Parathyroid adenoma (tissue), 2 donors: ENCODE results near the gene RPL26.

Source experiments
- H2AFZ ChIP-seq: fragments of 300-600 bp; sonication (generic); one replicate; pipeline ENCODE4 v1.7.0; 2017; ENCODE audit warnings: antibody characterized with exemption, mild to moderate bottlenecking
- H3K27ac ChIP-seq: fragments of 300-600 bp; sonication (generic); one replicate; pipeline ENCODE4 v1.7.0; 2017
- H3K27me3 ChIP-seq: fragments of 300-600 bp; sonication (generic); one replicate; pipeline ENCODE4 v1.7.0; 2017; ENCODE audit warnings: low read length; ENCODE audit not compliant: control insufficient read depth, insufficient read depth
- H3K36me3 ChIP-seq: fragments of 300-600 bp; sonication (generic); one replicate; pipeline ENCODE4 v1.7.0; 2017; ENCODE audit warnings: low read length; ENCODE audit not compliant: control insufficient read depth, insufficient read depth
- H3K4me1 ChIP-seq: fragments of 300-600 bp; sonication (generic); one replicate; pipeline ENCODE4 v1.7.0; 2017; ENCODE audit warnings: control low read depth
- H3K4me2 ChIP-seq: fragments of 300-600 bp; sonication (generic); one replicate; pipeline ENCODE4 v1.7.0; 2017; ENCODE audit warnings: low read length
- H3K4me3 ChIP-seq: fragments of 300-600 bp; sonication (generic); one replicate; pipeline ENCODE4 v1.7.0; 2017; ENCODE audit warnings: low read depth, low read length
- H3K79me2 ChIP-seq: fragments of 300-600 bp; sonication (generic); one replicate; pipeline ENCODE4 v1.7.0; 2017; ENCODE audit warnings: control low read depth
- H3K9ac ChIP-seq: fragments of 300-600 bp; sonication (generic); one replicate; pipeline ENCODE4 v1.7.0; 2017; ENCODE audit warnings: mild to moderate bottlenecking
- H3K9me3 ChIP-seq: fragments of 300-600 bp; sonication (generic); one replicate; pipeline ENCODE4 v1.7.0; 2017; ENCODE audit warnings: low read length; ENCODE audit not compliant: control insufficient read depth
- CTCF ChIP-seq: fragments of 300-600 bp; sonication (generic); IDR thresholded peaks from one replicate; pipeline ENCODE4 v1.7.0; 2017; ENCODE audit warnings: antibody characterized with exemption, mild to moderate bottlenecking
- donor health status: primary hyperparathyroidism.

RPL26 gene

GRCh38 chr17:8360751-8361150 lies 22.2 kb downstream of the RPL26 start:
- H3K9me3 ChIP-seq, result no peaks in the 10 kb centered on the region
- H3K9ac ChIP-seq, result no peak overlapping the region
- TF ChIP-seq CTCF, result no peak
- H3K79me2 ChIP-seq, result no peaks in the 10 kb centered on the region
- H2AFZ ChIP-seq, result no peak overlapping the region
- H3K4me1 ChIP-seq, result no peaks in the 10 kb centered on the region
- no peaks in the 10 kb centered on the region for H3K27me3 ChIP-seq
- H3K27ac ChIP-seq, result no peak overlapping the region
- H3K4me2 ChIP-seq, result no peak overlapping the region
- H3K36me3 ChIP-seq, result no peaks in the 10 kb centered on the region
- H3K4me3 ChIP-seq, result no peak overlapping the region

- TF ChIP-seq CTCF, result no peak
- Histone ChIP-seq H2AFZ (no peak overlapping the region), H3K4me3 (no peak overlapping the region), H3K4me2 (no peak overlapping the region), H3K4me1 (no peaks in the 10 kb centered on the region), H3K79me2 (no peaks in the 10 kb centered on the region), H3K9ac (no peak overlapping the region), H3K27ac (no peak overlapping the region), H3K36me3 (no peaks in the 10 kb centered on the region), H3K27me3 (no peaks in the 10 kb centered on the region), H3K9me3 (no peaks in the 10 kb centered on the region)
Measured at GRCh38 chr17:8360260-8360659, 22.7 kb downstream of the RPL26 start.

GRCh38 chr17:8359769-8360168 lies 23.2 kb downstream of the RPL26 start:
- TF ChIP-seq CTCF, result no peak
- H3K27me3 ChIP-seq, result no peaks in the 10 kb centered on the region
- H3K4me3 ChIP-seq, result no peak overlapping the region
- no peak overlapping the region for H3K4me2 ChIP-seq
- H3K9ac ChIP-seq, result no peak overlapping the region
- no peaks in the 10 kb centered on the region for H3K79me2 ChIP-seq
- no peaks in the 10 kb centered on the region for H3K36me3 ChIP-seq
- no peak overlapping the region for H3K27ac ChIP-seq
- no peaks in the 10 kb centered on the region for H3K9me3 ChIP-seq
- H3K4me1 ChIP-seq, result no peaks in the 10 kb centered on the region
- no peak overlapping the region for H2AFZ ChIP-seq

GRCh38 chr17:8357910-8358309 lies 25.1 kb downstream of the RPL26 start:
- Histone ChIP-seq H3K79me2 (no peaks in the 10 kb centered on the region), H3K4me1 (no peaks in the 10 kb centered on the region), H3K9ac (no peak overlapping the region), H3K27ac (no peak overlapping the region), H3K4me3 (no peak overlapping the region), H3K4me2 (no peak overlapping the region), H3K36me3 (no peaks in the 10 kb centered on the region), H3K27me3 (no peaks in the 10 kb centered on the region), H3K9me3 (no peaks in the 10 kb centered on the region), H2AFZ (no peak overlapping the region)
- TF ChIP-seq CTCF, result no peak

- Histone ChIP-seq H3K4me3 (no peak overlapping the region), H3K79me2 (no peaks in the 10 kb centered on the region), H2AFZ (no peak overlapping the region), H3K27ac (no peak overlapping the region), H3K27me3 (no peaks in the 10 kb centered on the region), H3K4me2 (no peak overlapping the region), H3K9ac (no peak overlapping the region), H3K36me3 (no peaks in the 10 kb centered on the region), H3K9me3 (no peaks in the 10 kb centered on the region), H3K4me1 (no peaks in the 10 kb centered on the region)
- no peak for TF ChIP-seq CTCF
Measured at GRCh38 chr17:8354236-8354635, 28.8 kb downstream of the RPL26 start.
